GOT3 (cell line): Measurements from ENCODE around the gene GMDS.
"Not testable (repeated sequence)": the region's sequence is repeated elsewhere in the genome, so short reads cannot be mapped to it uniquely, and the experiment has no call there.

Experiments
- DNase-seq: peaks from one replicate; lab custom pipeline; 2025; ENCODE audit warnings: mixed read lengths; lab: John Stamatoyannopoulos, UW

Gene GMDS

DNA sequence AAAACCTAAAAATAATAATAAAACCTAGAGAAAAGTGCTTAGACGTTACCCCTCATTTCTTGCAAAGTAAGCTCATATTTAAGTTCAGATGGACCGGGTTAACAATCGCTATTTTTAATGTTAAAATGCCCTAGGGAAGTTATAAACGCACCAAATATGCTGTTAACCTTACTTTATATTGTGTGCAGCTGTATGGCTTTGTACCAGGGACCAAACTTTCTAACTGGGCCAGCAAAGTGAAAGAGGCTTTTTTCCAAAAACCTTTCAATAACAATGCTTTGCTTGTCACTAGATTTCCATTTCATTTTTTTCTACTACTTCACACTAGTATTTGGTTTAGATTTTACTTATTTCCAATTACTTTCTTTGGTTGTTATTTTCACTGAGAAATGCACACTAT is 387.2 kb downstream of the GMDS start:
- DNase-seq: no peak

- DNase-seq: no peak
Measured at GRCh38 chr6:1856381-1856780, 389.0 kb downstream of the GMDS start.

GRCh38 chr6:1855890-1856289 is 389.5 kb downstream of the GMDS start:
- DNase-seq: no peak

- no peak for DNase-seq
Measured at GRCh38 chr6:1854296-1854695, 391.1 kb downstream of the GMDS start.

DNA sequence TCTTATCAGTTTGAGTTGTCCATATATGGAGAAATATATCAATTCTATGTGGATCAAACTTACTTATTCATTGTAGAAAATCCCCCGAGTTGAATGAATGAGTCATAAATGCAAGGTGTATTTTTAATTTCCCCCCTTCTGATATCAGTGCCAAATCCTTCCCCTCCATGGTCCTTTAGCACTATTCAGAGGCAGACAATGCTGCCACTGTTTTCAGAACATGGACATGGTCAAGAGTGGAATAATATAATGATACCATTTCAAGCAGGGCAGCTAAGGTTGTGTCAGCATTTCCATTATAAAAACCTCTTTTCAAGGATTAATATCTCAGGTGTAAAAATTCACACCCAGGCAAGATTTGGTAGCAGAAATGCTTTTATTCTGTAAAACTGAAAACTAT is 391.6 kb downstream of the GMDS start:
- no peak for DNase-seq

- DNase-seq: no peak
Measured at GRCh38 chr6:1851681-1852456, 393.5 kb downstream of the GMDS start.

DNA sequence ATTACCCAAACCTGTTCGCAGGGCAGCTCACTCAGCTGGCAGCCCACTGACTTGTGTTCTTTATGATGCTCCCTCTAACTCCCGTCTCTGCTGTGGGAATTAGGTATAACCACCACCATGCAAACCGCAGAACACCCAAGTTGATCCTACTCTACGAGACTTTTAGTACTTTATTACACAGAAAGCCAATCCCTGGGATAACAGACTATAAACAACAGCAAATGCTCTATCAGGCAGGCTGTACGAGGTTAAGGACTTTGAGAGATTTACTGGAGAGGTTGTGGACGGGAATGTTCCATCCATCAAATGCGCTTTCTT is 394.6 kb downstream of the GMDS start:
- DNase-seq: no peak

DNA sequence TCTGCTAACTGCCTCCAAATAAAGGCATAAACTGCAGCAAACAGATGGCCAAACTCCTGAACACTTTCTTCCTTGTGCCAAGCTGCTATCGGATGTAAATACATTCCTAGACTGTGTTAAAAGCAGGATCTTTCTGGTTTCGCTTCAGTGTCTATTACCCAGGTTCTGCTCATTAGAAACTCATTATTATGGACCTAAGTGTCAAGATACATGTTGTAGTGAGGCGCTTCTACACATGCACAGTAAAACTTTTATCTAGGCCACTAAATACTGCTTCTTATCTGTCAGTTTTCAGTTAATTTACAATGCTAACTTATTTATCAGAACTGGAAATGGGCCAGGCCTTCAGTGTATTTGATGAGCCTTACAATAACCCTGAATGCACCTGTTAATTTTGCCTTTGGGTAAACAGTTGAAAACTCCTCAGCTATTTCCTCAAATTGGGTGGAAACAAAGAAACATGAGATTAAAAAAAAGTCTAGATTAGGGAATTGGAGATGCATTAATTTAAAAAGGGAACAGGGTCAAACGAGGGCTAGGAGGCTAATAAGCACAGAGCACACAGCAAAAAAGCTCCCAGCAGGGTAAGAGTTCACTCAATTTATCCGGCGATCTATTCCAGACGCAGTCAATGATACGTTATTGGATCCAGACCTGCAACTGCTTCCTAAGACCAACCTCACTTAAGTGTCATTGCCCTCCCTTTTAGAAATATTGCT is 395.1 kb downstream of the GMDS start:
- DNase-seq: no peak

DNA sequence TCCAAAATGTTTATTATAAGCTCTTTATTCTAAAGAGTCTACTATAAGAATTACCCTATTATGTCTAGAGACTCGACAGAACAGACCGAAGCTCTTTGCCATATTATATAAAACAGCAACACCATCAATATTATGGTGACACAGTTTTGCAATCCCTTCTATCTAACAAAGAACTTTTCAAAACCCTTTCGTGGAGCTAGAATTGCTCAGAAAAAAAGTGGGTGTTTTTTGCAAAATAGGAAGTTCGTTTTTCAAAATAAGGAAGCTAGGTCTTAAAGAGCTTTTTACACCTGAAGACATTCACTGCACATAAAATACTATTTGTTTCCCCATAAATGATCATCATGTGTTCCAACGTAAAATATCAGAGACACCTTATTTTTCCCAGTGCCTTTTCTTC is 395.7 kb downstream of the GMDS start:
- DNase-seq: no peak

GRCh38 chr6:1848752-1849151 is 396.7 kb downstream of the GMDS start:
- no peak for DNase-seq

DNA sequence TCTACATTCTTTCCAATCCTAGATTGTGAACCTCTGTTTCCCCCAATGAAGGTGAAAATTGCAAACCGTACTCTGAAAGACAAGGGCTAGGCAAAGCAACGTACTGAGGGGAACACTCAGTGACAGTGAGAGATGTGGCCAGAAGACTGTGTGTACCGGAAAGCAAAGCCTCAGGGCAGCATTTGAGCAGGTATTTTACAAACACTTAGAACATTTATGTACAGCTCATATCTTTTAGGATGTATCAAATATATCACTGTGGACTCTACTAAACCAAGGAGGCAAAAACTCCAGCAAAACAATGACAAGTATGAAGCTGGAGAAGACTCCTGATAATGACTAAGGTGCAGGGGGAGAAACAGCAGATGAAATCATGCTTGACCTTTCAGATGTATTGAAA is 398.8 kb downstream of the GMDS start:
- no peak for DNase-seq

- DNase-seq: not testable (repeated sequence)
Measured at GRCh38 chr6:1845543-1845942, 399.9 kb downstream of the GMDS start.

DNA sequence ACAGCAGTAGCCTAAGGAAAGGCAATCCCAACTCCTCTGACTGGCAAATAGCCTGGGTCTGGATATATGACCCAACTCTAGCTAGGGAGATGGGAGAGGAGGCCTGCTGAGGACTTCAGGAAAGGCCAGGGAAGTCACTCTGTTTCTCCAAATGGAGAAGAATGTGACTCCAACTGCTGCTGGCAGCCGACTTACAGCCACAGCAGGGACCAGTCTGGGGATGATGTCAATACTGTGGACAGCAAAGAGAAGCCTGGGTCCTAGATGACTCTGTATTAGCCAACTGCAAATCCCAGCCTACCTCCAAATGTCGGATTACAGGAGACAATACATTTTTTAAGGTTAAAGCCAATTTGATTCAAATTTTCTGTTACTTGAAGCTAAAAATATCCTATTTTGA is 403.1 kb downstream of the GMDS start:
- DNase-seq: no peak

DNA sequence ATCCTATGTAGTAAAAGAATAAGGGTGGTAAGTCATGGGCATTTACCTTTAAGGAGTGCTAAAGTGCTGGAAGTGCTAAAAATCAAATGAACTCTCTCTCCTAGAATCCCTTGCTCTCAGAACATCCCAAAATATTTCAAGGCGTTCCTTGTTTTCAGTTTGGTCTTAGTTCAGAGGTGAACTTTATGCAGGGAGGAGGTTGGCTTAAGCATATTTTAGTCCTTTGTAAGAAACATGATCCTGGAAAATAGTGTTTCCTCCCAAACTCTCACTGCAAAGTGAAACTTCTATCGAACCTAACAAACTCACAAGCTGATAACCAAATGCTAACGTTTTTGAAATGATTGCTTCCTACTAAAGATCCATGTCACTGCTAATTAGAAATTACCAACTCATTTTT is 404.3 kb downstream of the GMDS start:
- DNase-seq: no peak

DNA sequence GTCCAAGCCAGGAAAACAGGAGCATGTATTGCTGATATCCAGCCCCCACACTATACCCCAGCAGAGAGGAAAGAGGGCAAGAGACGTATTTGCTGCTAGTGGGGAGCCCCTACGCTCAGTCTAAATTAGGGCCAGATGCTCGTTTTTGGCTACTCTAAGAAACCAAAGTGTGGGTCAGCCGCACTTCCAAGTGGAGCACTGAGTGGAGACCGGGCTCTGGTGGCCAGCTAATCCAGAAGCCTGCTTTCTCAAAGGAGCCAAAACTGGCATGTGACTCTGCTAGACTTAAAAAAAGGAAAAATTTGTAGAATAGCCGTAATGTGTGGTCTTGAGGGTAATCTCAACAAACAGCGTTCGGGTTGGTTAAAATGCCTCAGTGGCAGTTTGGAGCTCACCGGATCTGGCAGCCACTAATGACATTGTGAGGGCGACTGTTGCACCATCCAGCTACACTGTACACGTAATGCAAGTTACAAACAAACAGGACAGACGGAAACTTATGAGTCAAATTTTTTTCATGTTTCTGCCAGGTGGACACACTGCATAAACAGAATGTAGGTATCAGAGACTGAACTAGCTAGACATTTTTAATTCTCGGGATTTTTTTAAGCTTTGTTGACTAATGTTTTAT is 404.8 kb downstream of the GMDS start:
- no peak for DNase-seq

DNA sequence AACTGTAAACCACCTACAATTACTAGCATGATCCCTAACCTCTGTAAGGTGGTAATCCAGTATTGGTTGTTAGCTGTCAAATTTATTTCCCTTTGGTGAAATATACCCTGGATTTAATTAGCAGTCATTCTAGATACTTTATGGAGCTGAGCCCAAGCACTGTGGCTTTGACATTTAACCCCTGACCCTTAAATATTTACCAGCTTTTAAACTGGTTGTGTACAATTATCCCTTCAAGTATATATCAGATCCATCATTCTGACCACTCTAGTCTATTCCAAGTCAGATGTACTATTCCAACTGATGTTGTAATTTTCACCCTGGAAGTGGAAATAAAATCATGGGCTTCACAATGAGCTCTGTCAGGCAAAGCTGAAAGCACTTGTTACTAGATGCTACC is 406.0 kb downstream of the GMDS start:
- DNase-seq: no peak

- DNase-seq: no peak
Measured at GRCh38 chr6:1838604-1839213, 406.7 kb downstream of the GMDS start.

- DNase-seq: no peak
Measured at GRCh38 chr6:1837826-1838225, 407.6 kb downstream of the GMDS start.

DNA sequence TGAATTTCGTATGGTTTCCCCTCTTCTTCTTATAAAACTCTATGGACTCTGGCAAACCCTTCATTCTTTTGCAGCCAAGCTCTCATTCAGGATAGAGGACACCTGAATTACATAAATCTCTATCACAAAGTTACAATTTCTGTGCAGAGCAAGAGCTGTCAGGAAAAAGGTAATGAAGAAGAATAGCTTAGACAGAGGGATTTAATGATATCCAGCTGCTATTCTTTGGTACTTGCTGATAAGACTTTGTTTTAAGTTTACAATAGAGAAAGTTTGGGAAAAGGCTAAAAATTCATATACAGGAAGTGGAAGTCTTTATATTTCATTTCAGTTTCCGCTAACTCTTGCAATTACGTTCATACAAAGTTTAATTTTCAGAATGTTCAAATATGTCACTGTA is 408.7 kb downstream of the GMDS start:
- DNase-seq: no peak

GRCh38 chr6:1834646-1835516 is 410.5 kb downstream of the GMDS start:
- DNase-seq: no peak

- DNase-seq: no peak
Measured at GRCh38 chr6:1834207-1834606, 411.2 kb downstream of the GMDS start.
